Heart right ventricle (tissue), 16 donors: ENCODE data around the gene LAMA4. TPM values are rescaled to one million over a fixed set of nuclear protein-coding genes. Genes with fewer than 3 reads are reported as not detected.
A peak's percentile ranks its signal among the peaks of the same experiment; 100 is the strongest.

Experiments used
- ATAC-seq, 8 donors: fragments of 200-7000 bp; cut with Tn5 transposase; one replicate each; pipeline ENCODE4 v1.9.1; 2020; ENCODE audit warnings: mild to moderate bottlenecking in 8 of 8, moderate library complexity in 8 of 8, moderate number of reproducible peaks in 1 of 8
- DNase-seq, 2 donors: peaks; one replicate each; pipeline ENCODE4 v3.0.0-alpha.2; 2020
- H3K27ac ChIP-seq, 10 donors: fragments of 200-600 bp; sonication (generic) in 2 of 10; one replicate each; pipeline versions ENCODE4 v1.5.0 to v1.8.0; 2020 to 2022; ENCODE audit warnings: mild to moderate bottlenecking in 3 of 10
- H3K27me3 ChIP-seq, 7 donors: fragments of 200-600 bp; one replicate each; pipeline ENCODE4 v1.8.0; 2021 to 2022; ENCODE audit warnings: mild to moderate bottlenecking in 2 of 7
- H3K36me3 ChIP-seq, 9 donors: fragments of 200-600 bp; sonication (generic) in 1 of 9; one replicate each; pipeline versions ENCODE4 v1.5.0 to v1.8.0; 2020 to 2022; ENCODE audit warnings: mild to moderate bottlenecking in 2 of 9
- H3K4me1 ChIP-seq, 9 donors: fragments of 200-600 bp; sonication (generic) in 1 of 9; one replicate each; pipeline versions ENCODE4 v1.5.0 to v1.8.0; 2020 to 2022; ENCODE audit warnings: mild to moderate bottlenecking in 4 of 9
- H3K4me3 ChIP-seq, 10 donors: fragments of 200-600 bp; sonication (generic) in 2 of 10; one replicate each; pipeline versions ENCODE4 v1.5.0 to v1.8.0; 2020 to 2022; ENCODE audit warnings: mild to moderate bottlenecking in 7 of 10, moderate library complexity in 2 of 10
- H3K9me3 ChIP-seq, 11 donors: fragments of 200-600 bp in 10 of 11; sonication (generic) in 2 of 11; one replicate each; pipeline versions ENCODE4 v1.5.0 to v1.8.0; 2013 to 2022; ENCODE audit warnings: mild to moderate bottlenecking in 2 of 11, control low read depth in 1 of 11, moderate library complexity in 1 of 11
- CTCF ChIP-seq, 9 donors: fragments of 200-600 bp; sonication (generic) in 2 of 9; IDR thresholded peaks; one replicate each; pipeline versions ENCODE4 v1.5.0 to v1.8.0; 2021 to 2022; ENCODE audit warnings: antibody characterized with exemption in 9 of 9, mild to moderate bottlenecking in 5 of 9, moderate library complexity in 1 of 9
- WGBS, 2 donors: extraction: QIAGEN DNeasy Blood & Tissue Kit; methylation state at CpG; one replicate each; pipeline ENCODE4 v1.1.7; 2013; ENCODE audit warnings: inconsistent platforms in 1 of 2; 5-methylcytosine and 5-hydroxymethylcytosine counted together
- intact Hi-C, 10 donors: fragments of 100-400 bp; cut with DNase I; formaldehyde crosslinking; loops; one replicate each; pipeline versions ENCODE4 v1.11.1 to v1.14.2; 2022
- polyA plus RNA-seq, 2 donors: library from polyadenylated mRNA; stranded (reverse); fragments of 200-250 nt; gene quantifications; one replicate each; pipeline ENCODE4 v1.2.3, GENCODE V29; 2013
- total RNA-seq, 10 donors: library from RNA; stranded (reverse); fragmentation: NEBNext Ultra II Directional in 3 of 10; extraction: Animal tissue kit (Norgen Biotek cat#: 25700) in 3 of 10; gene quantifications; one replicate each; pipeline versions ENCODE4 v1.2.1 to v1.2.4, GENCODE V29; 2021 to 2023
- donor health status: Arrhythmogenic right ventricular cardiomyopathy.
- donor health status: ischemic (EF 13 %, LVEDD 7.1; RV severe dilation, severe dysfunction).
- donor health status: healthy with polysubstance abuse.
- donor health status: DM: no; HTN: yes; CAD: no.
- donor health status: DM: no; HTN: no; CAD: no.
- donor health status: ischemic (EF 25% LVEDD 6.9; RV normal size, moderate dysfunction).
- donor health status: ischemic (EF 25% LVEDD 5.7; RV mildly dilated, moderate dysfunction).
- donor health status: healthy.
- donor health status: DM: yes; HTN: yes; CAD: no.
- donor health status: Ischemic cardiomyopathy.
- donor health status: ischemic (EF 35%, LVEDD 5.7; RV mildly dilated, moderate dysfunction).
- donor health status: nonischemic (EF 11% LVEDD 7.7; RV severe dilation, severe dysfunction).
- donor health status: DM: yes; HTN: yes; CAD: no.
- donor health status: PGD.
- donor health status: ischemic (EF 29% LVEDD 5.4; RV normal size, mild dysfunction).
- donor health status: nonischemic (EF 23%, LVEDD 6.1; RV moderate dilation, normal function).

The LAMA4 gene
- total and polyA plus RNA-seq, 12 donors = 23.7 to 103 (median 82.5) TPM

GRCh38 chr6:112232845-112233256 lies 21.5 kb downstream of the LAMA4 start:
- ATAC-seq (peak; percentile 48 to 80 (median 70)), DNase-seq (peak in 1 of 2 donors; percentile 68)

GRCh38 chr6:112231594-112232060 lies 22.7 kb downstream of the LAMA4 start:
- ATAC-seq = peak in 4 of 8 donors; percentile 7 to 30 (median 20)
- 20 to 23% methylated on average over 2 of the region's 2 CpGs for WGBS, 2 donors
- H3K4me1 ChIP-seq = peaks cover 10 to 93% (median 77%) of the 10 kb centered on the region in 9 donors

More at GRCh38 chr6:112232845-112233256, 21.5 kb downstream of the LAMA4 start:
- H3K36me3 ChIP-seq = peaks cover 0 to 4% (median 0%) of the 10 kb centered on the region in 9 donors
- H3K4me1 ChIP-seq = peaks cover 13 to 93% (median 79%) of the 10 kb centered on the region in 9 donors
- H3K27ac ChIP-seq = peak overlapping the region; percentile 65 to 89 (median 78)
- WGBS, 2 donors = 6 to 8% methylated on average over 5 of the region's 5 CpGs
- no peaks in the 10 kb centered on the region for H3K9me3 ChIP-seq
- peak overlapping the region in 6 of 10 donors; percentile 1 to 28 (median 6) for H3K4me3 ChIP-seq
- no peak for TF ChIP-seq CTCF (IDR thresholded peaks at IDR 0.05)
- intact Hi-C loops = no loop called here
- H3K27me3 ChIP-seq = no peaks in the 10 kb centered on the region

GRCh38 chr6:112231164-112231563 lies 23.2 kb downstream of the LAMA4 start:
- no peak for TF ChIP-seq CTCF (IDR thresholded peaks at IDR 0.05)
- intact Hi-C loops = no loop called here
- ATAC-seq = no peak
- Histone ChIP-seq H3K27me3 (no peaks in the 10 kb centered on the region), H3K27ac (peak overlapping the region in 7 of 10 donors; percentile 17 to 89 (median 80)), H3K4me3 (no peak overlapping the region), H3K36me3 (peaks cover 0 to 4% (median 0%) of the 10 kb centered on the region in 9 donors), H3K4me1 (peaks cover 10 to 93% (median 77%) of the 10 kb centered on the region in 9 donors), H3K9me3 (no peaks in the 10 kb centered on the region)
- no peak for DNase-seq
- 68 to 84% methylated on average over 1 of the region's 1 CpG for WGBS, 2 donors

More at GRCh38 chr6:112231594-112232060, 22.7 kb downstream of the LAMA4 start:
- Histone ChIP-seq H3K27me3 (no peaks in the 10 kb centered on the region), H3K4me3 (no peak overlapping the region), H3K27ac (peak overlapping the region in 9 of 10 donors; percentile 1 to 89 (median 80)), H3K9me3 (no peaks in the 10 kb centered on the region), H3K36me3 (peaks cover 0 to 4% (median 0%) of the 10 kb centered on the region in 9 donors)
- intact Hi-C loops = no loop called here
- DNase-seq = no peak
- TF ChIP-seq CTCF (IDR thresholded peaks at IDR 0.05) = no peak

GRCh38 chr6:112228480-112229332 lies 25.7 kb downstream of the LAMA4 start:
- TF ChIP-seq CTCF (IDR thresholded peaks at IDR 0.05) = no peak
- 92 to 94% methylated on average over 7 of the region's 7 CpGs for WGBS, 2 donors
- no peaks in the 10 kb centered on the region for H3K27me3 ChIP-seq
- peaks cover 9 to 93% (median 77%) of the 10 kb centered on the region in 9 donors for H3K4me1 ChIP-seq
- peak overlapping the region in 9 of 10 donors; percentile 5 to 86 (median 45) for H3K27ac ChIP-seq
- H3K9me3 ChIP-seq = no peaks in the 10 kb centered on the region
- DNase-seq (no peak), ATAC-seq (no peak)
- no peak overlapping the region for H3K4me3 ChIP-seq
- peaks cover 0 to 4% (median 0%) of the 10 kb centered on the region in 9 donors for H3K36me3 ChIP-seq
- intact Hi-C loops = no loop called here
